ENCODE data around the gene LRIG1. TPM values are rescaled to one million over a fixed set of nuclear protein-coding genes. Genes with fewer than 3 reads are reported as not detected.

LRIG1 gene
- total and polyA plus RNA-seq, 7 donors = 9.8 to 119 (median 41.1) TPM

DNA sequence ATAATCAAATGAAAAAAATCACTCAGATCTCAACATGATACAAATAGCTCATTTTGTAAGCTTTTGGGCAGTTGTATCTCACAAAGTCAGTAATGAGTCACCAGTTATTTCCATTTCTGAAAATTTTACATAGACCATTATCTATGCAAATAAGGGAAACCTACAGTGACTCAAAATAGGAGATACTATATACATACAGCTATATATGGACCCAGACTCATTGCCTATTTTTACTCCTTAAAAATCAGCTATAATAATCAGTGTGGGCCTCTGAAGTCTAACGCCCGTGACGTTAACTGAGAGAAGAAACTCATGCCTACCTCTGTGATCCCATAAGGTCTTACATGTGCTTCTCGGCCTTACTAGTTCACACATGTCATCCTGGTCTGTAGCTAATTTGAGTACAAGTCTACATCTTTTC, 31.6 kb downstream of the LRIG1 start:
- DNase-seq = no peak
- ATAC-seq = no peak
- no peak overlapping the region for H3K4me3 ChIP-seq
- 81 to 98% (median 93%) methylated on average over 4 of the region's 4 CpGs for WGBS, 3 donors
- H3K27me3 ChIP-seq (ENCODE audit: insufficient read depth in 3 of 3, low read length in 2 of 3) = no peaks in the 10 kb centered on the region
- TF ChIP-seq, protein P1, sequence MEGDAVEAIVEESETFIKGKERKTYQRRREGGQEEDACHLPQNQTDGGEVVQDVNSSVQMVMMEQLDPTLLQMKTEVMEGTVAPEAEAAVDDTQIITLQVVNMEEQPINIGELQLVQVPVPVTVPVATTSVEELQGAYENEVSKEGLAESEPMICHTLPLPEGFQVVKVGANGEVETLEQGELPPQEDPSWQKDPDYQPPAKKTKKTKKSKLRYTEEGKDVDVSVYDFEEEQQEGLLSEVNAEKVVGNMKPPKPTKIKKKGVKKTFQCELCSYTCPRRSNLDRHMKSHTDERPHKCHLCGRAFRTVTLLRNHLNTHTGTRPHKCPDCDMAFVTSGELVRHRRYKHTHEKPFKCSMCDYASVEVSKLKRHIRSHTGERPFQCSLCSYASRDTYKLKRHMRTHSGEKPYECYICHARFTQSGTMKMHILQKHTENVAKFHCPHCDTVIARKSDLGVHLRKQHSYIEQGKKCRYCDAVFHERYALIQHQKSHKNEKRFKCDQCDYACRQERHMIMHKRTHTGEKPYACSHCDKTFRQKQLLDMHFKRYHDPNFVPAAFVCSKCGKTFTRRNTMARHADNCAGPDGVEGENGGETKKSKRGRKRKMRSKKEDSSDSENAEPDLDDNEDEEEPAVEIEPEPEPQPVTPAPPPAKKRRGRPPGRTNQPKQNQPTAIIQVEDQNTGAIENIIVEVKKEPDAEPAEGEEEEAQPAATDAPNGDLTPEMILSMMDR (IDR thresholded peaks at IDR 0.05) = no peak
- H3K27ac ChIP-seq = peak overlapping the region; percentile 13
- intact Hi-C loops (cut with DNase I) = no loop called here
- peaks cover 64% of the 10 kb centered on the region for H3K4me1 ChIP-seq
- H3K9me3 ChIP-seq = no peaks in the 10 kb centered on the region
- H3K36me3 ChIP-seq (ENCODE audit: insufficient read depth in 1 of 2, low read depth in 1 of 2) = no peaks in the 10 kb centered on the region

DNA sequence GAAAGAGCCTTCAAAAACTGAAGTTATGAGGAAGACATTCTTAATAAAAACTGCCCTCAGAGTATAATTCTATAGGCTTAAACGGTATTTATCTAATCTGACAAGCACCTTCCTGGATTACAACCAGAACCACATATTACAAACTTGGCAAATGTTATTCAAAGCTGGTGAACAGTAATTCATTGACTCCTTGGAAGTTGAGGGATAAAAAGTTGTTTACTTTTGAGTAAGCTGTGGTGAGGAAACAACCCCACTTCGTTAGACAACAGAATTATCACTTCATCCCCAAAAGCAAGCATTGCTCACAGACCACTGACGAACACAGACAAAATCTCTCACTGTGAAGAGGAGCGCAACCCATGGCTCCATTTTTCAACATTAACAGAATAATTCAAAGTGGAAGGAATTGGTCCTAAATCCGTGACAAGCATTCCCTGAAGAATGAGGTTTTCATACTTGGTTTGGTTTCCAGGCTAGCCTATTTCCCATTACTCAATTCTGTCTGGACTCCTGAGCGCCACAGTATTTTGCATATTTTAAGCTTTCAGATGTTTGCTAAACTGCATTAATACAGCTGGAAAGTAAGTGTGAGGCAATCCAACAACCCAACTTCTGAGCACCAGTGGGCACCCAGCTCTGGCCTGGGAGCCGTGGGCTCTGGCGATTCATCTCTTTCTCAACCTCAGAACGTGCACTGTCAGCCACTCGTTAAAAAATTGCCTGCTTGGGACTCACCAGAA, 32.7 kb downstream of the LRIG1 start:
- ATAC-seq (no peak), DNase-seq (no peak)
- intact Hi-C loops (cut with DNase I) = no loop called here
- H3K9me3 ChIP-seq = no peaks in the 10 kb centered on the region
- no peak overlapping the region for H3K4me3 ChIP-seq
- H3K27ac ChIP-seq = peak overlapping the region; percentile 30
- H3K27me3 ChIP-seq (ENCODE audit: insufficient read depth in 3 of 3, low read length in 2 of 3) = no peaks in the 10 kb centered on the region
- TF ChIP-seq, protein P1 (IDR thresholded peaks at IDR 0.05) = no peak
- H3K36me3 ChIP-seq (ENCODE audit: insufficient read depth in 1 of 2, low read depth in 1 of 2) = no peaks in the 10 kb centered on the region
- WGBS, 3 donors = 59 to 73% (median 62%) methylated on average over 10 of the region's 10 CpGs
- H3K4me1 ChIP-seq = peaks cover 64% of the 10 kb centered on the region

DNA sequence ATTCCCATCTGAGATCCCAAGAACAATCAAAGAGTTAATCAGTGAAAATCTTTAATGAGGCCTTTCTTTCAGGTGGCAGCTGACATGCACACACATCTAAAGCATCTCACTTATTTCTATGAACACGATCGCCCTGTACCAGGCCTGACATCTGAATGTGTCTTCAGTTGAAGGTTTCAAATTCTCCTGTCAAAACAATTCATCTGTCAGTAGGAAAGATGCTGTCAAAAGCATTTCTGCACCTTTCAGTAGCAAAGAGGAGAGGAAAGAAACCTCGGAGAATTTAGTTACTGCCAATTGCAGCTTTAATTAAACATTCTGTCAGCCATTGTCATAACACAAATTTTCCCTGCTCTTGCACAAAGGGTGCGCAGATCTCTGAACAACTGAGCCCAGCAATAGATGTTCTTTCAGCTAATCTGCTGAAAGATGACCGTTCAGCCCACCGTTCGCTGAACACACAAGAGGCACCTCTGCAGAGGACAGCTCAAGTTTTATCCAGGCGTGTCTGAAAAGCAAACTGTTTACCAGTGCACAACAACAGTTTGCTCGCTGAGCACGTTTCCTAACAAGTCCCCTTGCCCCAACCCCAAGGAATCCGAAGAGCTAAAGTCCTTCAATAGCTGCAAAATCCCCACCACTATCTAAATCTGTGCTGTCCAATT, 34.1 kb downstream of the LRIG1 start:
- intact Hi-C loops (cut with DNase I) = no loop called here
- Histone ChIP-seq H3K36me3 (ENCODE audit: insufficient read depth in 1 of 2, low read depth in 1 of 2) (peaks cover 0 to 6% of the 10 kb centered on the region in 2 donors), H3K27ac (peak overlapping the region; percentile 30), H3K4me3 (peak overlapping the region; percentile 4), H3K4me1 (peaks cover 56% of the 10 kb centered on the region), H3K27me3 (ENCODE audit: insufficient read depth in 3 of 3, low read length in 2 of 3) (no peaks in the 10 kb centered on the region), H3K9me3 (no peaks in the 10 kb centered on the region)
- DNase-seq = no peak
- ATAC-seq = peak in 3 of 4 donors; percentile 22 to 69 (median 56)
- TF ChIP-seq, protein P1 (IDR thresholded peaks at IDR 0.05) = no peak
- WGBS, 3 donors = 29 to 42% (median 32%) methylated on average over 11 of the region's 11 CpGs

DNA sequence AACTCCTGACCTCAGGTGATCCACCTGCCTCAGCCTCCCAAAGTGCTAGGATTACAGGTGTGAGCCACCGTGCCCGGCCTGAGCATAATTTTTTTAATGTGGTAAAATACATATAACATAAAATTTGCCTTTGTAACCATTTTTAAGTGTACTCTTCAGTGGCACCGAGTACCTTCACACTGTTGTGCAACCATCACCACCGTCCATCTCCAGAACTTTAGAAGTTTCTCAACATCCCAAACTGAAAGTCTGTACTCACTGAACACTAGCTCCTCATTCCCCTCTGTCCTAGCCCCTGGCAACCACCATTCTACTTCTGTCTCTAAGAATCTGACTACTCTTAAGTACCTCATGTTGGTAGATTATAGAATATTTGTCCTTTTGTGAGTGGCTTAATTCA, 35.2 kb downstream of the LRIG1 start:
- no peak for DNase-seq
- Histone ChIP-seq H3K4me1 (peaks cover 54% of the 10 kb centered on the region), H3K27ac (no peak overlapping the region), H3K27me3 (ENCODE audit: insufficient read depth in 3 of 3, low read length in 2 of 3) (no peaks in the 10 kb centered on the region), H3K9me3 (no peaks in the 10 kb centered on the region), H3K4me3 (no peak overlapping the region), H3K36me3 (ENCODE audit: insufficient read depth in 1 of 2, low read depth in 1 of 2) (peaks cover 0 to 17% of the 10 kb centered on the region in 2 donors)
- intact Hi-C loops (cut with DNase I) = no loop called here
- TF ChIP-seq, protein P1 (IDR thresholded peaks at IDR 0.05) = no peak
- no peak for ATAC-seq
- 83 to 94% (median 93%) methylated on average over 4 of the region's 4 CpGs for WGBS, 3 donors

Data from psoas muscle (tissue), 8 donors.